HG03159 (cell line): ENCODE measurements around the gene NT5DC1.

Experiments used
- ATAC-seq: cut with Tn5 transposase; IDR thresholded peaks from one replicate; pipeline ENCODE4 v1.9.1; 2021; ENCODE audit warnings: mild to moderate bottlenecking, moderate library complexity; ENCODE audit not compliant: unreplicated experiment

NT5DC1 gene

DNA sequence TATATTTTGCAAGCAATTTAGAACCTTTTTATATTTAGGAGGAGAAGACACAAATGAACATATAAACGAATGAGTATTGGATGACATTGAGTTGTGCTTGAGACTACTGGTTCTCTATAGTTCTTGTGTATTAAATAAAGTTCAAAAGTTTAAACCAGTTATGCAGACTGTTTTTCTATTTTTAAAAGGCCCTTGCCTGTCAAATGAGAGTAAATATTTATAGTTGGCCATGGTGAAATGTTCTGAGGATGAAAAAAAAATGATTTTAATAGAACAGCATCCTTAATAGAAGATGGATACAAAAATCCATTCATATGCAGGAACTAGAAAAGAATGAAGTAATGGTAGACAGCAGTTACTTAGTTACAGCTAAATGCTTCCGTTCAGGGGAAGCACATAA lies 88.8 kb downstream of the NT5DC1 start:
- no peak for ATAC-seq

DNA sequence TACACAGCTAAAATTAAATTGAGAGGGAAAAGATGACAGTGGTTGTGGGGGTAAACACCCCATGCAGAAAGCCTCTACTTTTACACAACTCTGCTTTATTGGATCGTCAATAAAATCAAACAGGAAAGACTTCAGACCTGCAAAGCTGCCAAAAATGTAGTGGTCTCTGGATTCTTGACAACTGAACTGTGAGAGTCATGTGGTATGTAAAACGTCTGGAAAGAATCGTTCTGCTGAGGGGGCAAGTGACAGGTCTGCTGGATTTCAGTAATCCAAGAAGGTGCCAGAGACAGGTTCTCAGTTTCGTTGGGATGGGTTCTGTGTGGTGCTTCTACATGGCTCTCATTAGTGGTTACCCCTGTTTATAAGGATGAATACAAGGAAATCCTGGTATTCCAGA lies 89.9 kb downstream of the NT5DC1 start:
- no peak for ATAC-seq

DNA sequence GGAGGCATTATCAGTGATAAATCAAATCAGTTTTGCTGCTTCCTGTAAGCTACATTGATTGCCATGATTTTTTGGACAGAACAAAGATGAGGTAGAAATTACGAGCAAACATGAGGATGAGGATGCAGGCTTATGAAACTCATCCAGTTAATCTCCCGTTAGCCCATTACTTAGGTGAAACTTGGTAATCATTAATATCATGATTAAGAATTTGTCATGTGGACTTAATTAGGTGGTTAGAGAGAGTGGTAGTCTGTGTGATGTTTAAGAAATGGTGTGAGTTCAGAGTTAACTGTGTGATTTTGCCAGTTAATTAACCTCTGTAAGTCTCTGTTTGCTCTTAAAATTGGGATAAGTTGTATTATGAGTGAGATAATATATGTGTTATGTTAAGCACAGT lies 91.2 kb downstream of the NT5DC1 start:
- no peak for ATAC-seq

DNA sequence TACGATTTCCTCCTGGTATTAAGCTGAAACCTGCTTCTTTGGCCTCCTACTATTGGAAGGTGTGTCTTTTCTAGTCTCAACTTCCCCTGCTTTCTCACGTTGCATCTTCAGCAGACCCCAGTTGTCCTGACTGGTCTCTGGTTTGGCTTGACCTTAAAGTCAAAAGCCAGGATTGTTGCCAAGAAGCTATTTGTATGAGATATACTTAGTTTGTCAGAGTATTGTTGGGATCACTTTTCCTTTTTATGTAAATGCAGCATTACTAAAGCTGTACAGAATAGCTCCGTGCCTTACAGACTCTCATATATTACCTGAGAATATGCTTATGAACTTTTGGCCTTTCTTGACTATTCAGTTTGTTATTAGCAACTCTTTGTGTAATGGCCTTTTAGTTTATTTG lies 92.1 kb downstream of the NT5DC1 start:
- no peak for ATAC-seq

DNA sequence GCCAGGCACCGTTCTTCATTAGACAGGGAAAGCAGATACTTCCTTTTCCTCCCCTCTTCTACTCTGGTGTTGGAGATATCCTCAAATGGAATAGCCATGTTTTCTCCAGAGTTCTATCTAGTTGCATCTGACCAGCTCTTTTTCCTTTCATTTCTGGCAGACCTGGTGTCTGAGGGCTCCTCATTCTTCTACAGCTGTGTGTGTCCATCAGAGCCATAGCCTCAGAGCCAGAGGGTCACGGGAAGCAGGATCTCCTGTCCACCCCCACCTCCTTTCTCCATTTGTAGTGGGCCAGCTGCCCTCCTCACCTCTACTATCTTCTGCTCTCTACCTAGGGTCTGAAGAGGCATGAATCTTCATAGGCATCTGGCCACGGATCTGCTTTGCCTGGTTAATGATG lies 96.2 kb downstream of the NT5DC1 start:
- no peak for ATAC-seq

DNA sequence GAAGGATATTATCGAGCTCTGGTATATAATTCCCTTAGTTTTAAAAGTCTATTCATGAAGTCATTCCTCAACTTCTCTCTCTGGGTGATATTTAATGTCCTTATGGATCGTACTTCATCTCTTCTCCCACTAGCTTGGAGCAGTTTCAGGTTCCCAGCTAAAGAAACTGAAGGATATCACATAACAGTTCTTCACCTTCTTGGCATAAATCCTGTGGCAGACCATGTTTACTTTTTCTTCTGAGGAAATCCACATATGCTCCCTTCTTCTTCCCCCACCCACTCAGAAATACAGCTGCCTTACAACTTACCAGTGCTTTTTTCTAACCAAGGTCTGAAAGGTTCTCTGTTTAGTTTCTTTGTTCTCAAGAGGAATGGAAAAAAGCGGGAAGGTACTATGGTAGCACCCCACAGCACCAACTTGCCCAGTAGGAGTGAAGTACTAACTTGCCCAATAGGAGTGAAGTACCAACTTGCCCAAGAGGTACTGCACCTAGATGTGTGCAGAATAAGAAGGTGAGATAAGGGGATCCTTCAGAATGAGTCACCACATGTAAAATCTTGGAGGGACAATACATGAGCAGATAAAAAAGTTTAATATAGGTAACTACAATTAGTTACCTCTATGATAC lies 100.1 kb downstream of the NT5DC1 start:
- no peak for ATAC-seq

DNA sequence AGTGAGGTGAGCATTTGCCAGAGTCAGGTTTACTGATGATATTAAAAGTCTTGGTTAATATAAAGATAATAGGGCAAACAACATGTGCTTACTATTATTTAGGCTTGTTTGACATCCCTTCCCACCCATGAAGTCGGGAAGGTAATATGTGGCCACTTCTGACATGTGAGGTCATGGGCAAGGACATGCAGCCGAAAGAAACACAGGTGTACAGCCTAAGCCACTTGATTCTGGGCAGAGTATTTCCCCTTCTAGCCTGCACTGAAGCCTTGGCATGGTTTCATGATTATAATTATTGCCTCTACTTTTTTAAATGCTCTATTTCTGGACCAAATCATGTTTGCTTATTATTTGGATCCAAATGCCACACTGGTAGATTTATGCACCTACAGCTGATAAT lies 100.9 kb downstream of the NT5DC1 start:
- ATAC-seq = no peak

DNA sequence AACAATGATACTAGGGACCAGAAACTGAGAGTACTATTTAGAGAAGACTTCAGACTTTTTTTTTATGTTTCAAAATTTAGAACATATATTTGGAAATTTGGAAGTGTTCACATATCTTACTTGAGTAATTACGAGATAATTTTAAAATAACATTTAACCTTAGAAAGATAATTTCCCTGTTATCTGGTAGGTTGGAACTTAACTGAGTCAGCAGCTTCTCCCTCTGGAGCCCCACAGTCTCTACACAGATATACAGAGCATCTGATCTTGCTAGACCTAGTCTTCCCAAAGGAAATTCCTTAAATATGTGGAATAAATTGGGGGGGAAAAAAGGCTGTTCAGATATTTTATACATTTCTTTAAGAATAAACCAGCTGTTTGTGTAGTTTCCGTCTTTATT lies 104.6 kb downstream of the NT5DC1 start:
- ATAC-seq = no peak

DNA sequence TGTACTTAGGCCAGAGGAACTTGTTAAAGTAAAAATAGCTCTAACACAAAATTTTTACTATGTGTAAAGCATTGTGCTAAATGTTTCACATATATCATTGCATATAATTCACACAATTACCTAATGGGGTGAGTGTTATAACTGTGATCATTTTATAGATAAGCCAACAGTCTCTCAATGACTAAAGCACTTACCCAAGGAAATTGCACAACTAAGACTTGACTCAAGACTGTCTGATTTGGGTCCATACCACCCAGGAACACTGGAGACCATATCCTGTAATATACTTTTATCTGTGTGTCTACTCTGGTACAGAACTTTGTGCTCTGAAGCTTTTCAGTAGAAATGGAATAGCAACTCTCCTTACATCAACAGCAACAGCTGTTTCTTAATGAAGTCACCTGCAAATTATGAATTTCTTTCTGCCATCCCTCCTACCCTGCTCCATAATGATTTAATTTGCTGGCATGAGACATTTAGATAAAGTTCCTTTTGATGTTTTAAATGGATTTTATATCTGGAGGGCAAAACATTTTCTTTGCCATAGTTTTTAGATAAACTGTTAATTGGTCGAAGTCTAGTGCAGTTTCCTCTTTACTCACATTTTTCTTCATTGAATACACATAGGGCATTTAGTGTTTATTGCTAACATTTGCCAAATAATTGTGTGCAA lies 105.7 kb downstream of the NT5DC1 start:
- no peak for ATAC-seq

DNA sequence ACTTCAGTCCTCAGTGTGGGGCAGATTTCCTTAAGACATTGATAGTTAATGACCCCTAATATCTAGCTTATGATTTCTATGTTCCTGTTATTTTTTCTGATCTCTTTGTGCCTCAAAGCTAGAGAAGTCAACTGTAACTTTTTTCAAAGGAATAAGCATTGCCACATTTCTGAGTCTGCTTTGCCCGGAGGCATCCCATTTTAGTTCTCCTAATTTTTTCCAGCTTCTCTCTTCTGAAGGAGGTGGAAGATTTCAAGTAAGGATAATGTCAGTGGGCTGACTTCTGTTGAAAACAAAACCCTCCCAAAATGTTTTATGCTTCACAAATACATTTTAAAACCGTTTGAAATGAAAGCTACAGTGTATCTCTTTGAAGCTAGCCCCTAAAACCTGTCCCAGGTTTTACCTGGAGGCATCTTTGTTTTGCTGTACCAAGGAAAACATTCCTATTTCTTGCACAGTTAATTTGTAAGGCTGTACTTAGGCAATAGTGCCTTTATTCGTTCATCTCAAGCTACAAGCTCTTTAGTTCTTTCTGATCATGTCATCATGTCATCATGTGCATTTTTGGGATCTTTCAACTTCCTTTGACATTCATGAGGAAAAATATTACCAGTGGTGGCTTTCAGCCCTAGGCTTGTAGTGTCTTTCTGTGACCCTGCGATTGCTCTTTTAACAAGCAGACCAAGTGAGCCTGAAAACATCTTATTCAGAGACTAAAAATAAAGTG lies 107.6 kb downstream of the NT5DC1 start:
- ATAC-seq = no peak

DNA sequence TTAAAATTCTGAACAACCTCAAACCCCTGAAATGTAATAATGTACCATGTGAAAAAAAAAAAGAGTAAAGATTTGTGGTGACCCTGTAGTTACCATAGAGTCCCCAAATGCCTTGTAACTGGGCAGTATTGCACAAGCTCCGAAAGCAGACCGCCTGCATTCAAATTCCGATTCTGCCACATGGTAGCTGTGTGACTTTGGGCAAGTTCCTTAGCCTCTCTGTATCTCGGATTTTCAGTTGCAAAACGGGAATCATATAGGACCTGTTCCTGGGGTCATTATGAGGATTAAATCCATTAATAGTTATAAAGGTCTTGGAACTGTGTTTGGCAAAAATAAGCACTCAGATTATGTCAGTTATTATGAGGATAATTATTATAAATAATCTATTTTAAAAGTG lies 109.7 kb downstream of the NT5DC1 start:
- no peak for ATAC-seq

DNA sequence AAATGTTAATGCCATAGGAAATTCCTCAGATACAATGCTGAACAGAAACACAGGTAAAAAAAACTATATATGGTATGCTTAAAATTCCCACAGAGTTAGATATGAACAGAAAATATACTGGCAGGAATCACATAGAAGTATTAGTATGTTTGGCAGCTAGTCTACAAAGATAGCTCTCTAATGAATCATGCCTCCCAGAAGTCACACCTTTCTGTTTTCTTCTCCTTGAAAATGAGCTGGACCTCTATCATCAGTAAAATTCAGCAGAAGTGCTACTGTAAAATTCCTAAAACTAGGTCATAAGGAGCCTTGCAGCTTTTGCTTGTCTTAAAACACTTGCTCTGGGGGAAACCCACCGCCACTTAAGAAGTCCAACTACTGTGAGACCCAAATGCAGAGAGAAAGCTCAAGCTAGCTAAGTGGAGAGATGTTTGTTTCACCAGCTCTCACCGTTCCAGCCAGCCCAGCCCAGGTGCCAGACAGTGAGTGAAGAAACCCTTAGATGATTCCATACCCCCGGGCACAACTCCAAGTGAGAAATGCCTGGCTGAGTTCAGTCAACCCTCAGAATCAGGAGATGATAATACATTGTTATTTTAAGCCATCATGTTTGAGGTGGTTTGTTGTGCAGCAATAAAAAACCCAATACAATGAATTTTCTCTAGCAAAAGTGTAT lies 110.2 kb downstream of the NT5DC1 start:
- ATAC-seq = no peak

DNA sequence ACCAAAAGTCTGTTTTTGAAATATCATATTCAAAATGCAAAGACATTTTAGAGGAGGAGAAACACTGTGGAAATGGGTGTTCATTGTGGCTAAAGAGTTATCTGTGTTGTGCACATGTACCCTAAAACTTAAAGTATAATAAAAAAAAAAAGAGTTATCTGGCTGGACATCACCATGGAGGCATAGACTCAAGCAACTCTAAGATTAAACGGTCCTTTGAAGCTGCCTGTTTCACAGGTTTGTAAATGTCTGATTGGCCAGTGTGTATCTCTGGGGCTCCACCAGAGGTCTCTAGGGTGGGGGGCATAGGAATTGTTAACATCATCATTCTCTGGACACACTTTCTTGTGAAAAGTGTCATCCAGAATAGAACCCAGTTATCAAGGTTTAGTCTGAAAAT lies 114.0 kb downstream of the NT5DC1 start:
- no peak for ATAC-seq

DNA sequence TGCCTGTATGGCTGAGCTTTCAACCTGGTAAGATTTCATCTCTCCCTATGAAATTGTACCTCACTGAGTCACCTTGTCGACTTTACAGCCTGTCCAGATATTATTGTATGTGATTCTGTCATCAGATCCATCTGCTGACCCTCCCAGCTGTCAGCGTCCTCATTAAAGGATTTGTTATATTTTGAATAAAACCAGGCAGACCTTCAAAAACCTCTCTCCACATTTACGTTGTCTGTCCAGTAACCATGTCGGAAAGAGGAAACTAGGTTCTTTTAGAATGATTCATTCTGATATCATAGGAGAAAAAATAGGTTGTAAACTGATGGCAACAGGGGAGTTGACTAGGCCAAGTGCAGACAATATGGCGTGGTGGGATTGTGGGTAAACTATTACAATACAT lies 114.8 kb downstream of the NT5DC1 start:
- ATAC-seq = no peak

DNA sequence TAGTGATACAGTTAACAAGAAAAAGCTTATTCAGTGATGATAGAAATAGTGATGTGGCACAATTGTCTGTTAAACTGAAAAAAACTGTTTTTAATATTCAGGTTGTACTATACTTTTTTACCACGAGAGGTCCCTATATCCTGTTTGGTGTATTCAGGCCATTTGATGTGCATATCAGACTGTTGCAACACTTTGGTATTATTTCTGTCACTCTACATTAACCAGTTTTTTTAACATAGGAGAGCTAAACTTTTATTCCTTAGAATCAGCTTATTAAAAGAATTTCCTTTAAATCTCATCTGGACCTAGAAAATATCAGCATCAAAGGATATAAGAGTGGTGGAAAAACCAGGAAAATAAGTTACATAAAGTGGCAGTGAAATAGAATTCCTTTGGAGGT lies 116.4 kb downstream of the NT5DC1 start:
- peak; percentile 52 for ATAC-seq

DNA sequence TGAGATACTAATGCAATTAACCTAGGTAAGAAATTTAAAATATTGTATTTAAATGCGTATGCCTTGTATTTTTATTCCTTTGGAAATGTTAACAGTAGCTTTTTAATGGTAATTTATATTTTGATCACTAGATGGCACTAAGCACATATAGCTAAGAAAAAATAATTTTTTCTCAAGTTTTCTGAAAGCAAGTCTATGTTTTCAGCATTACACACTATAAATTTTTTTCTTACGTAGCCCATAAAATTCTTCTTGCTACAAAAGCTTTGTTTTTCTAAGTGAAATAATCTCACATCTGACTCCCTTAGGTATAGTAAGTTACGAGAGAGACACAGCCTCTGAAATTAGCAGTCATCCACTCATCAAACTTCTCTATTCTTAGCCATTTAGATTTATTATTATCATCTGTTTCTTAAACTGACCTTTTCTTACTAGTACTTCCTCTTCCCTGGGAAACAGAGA lies 117.5 kb downstream of the NT5DC1 start:
- no peak for ATAC-seq

DNA sequence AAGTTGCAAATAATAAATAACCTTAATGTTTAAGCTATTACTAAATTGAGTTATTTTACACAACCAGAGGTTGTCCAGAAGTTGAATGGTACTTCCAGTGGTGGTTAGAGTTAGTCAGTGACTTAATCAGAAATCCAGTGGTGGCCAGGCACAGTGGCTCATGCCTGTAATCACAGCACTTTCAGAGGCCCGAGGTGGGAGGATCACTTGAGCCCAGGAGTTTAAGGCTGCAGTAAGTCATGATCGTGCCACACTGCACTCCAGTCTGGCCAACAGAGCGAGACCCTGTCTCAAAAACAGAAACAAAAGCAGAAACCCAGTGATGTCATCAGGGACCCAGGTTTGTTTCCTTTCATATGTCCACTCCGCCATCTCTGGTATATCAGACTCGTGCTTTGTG lies 118.2 kb downstream of the NT5DC1 start:
- ATAC-seq = no peak

DNA sequence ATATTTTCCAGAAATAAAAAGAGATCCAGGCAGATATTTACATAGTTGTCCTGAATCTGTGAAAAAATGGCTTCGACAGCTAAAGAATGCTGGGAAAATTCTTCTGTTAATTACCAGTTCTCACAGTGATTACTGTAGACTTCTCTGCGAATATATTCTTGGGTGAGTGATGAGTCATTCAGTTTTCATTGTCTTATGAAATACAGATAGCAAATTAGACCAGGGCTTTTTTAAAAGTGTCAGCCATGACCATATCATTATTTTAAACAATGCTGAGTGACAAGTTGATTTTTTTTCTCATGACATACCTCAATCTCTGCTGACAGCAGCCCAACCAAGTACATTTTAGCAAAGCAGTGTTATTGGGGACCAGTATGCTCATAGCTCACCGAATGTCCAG lies 120.4 kb downstream of the NT5DC1 start:
- ATAC-seq = no peak

DNA sequence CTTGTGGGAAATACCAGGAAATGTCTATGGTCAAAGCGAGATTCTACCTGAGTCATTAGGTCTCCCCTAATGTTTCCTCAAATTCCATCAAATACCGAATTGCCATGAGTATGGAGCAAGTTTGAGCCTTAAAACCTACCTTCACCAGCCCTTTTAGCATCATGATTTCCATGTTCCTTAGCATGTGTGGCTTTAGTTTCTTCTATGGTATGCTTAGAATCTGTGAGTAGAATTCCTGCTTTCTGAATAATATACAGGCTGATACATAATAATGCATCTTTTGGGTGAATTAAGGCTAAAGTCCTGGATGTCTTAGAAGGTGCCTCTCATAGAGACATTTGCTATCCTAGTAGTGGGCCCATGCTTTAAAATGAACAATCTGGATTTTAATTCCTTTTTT lies 121.3 kb downstream of the NT5DC1 start:
- ATAC-seq = no peak

DNA sequence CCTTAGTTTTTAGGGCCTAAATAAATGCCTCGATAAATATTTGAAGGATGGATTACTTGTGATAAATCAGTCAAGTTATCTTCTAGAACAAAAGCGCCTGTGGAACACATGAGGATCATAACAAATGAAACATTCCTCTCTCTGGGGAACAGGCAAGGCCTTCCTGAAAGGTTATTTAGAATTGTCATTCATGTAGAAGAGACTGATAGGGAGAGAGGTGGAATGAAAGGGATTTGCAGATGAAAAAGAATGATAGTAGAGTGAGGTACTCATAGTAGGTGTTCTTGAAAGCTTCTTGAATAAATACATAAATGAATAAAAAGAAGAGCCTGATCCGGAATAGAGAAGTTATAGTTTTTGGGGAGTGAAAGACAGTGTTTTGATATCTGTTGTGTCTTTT lies 122.7 kb downstream of the NT5DC1 start:
- no peak for ATAC-seq

DNA sequence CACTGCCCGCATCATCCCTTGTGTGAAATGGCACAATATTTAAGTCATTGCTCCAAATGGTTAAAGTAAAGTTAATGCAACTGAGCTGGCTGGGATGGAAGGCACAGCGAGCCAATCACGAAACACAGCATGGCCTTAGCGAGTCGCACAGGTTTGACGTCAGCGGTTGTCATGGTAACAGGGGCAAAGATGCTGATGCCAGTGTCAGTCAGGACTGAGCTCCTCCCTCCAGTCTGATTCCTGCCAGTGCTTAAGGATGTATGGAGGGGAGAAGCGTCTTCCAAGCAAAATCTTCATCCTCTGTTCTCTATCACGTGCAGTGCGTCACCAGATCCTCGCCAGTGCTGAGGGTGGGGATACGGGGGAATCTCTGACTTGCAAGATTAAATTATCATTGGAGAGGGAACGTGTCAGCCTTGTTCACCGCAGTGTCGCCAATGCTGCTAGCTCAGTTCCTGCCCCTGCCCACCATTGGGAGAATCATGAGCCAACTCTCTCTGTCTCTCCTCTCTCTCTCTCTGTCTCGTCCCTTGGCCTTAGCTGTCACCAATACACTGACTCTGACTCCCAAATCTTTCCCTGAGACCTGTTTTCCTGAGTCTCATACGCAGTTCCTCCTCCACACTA lies 128.7 kb downstream of the NT5DC1 start:
- no peak for ATAC-seq
